Posterior vena cava (tissue), 2 donors: ENCODE measurements around the gene METRN. TPM values are rescaled to one million over a fixed set of nuclear protein-coding genes. Genes with fewer than 3 reads are reported as not detected.
A peak's percentile ranks its signal among the peaks of the same experiment; 100 is the strongest.
"Not testable (repeated sequence)": the region's sequence is repeated elsewhere in the genome, so short reads cannot be mapped to it uniquely, and the experiment has no call there.

Source experiments
- DNase-seq: peaks from one replicate; pipeline ENCODE4 v3.0.0-alpha.2; 2020; ENCODE audit warnings: low spot score
- intact Hi-C, 2 donors: fragments of 100-400 bp; cut with DNase I; formaldehyde crosslinking; loops; one replicate each; pipeline versions ENCODE4 v1.14.1 to v1.14.2; 2022 to 2023
- total RNA-seq, 2 donors: library from RNA; stranded (reverse); fragmentation: NEBNext Ultra II Directional; extraction: Animal tissue kit (Norgen Biotek cat#: 25700); gene quantifications; one replicate each; pipeline ENCODE4 v1.2.1, GENCODE V29; 2021
- donor health status: DM: yes; HTN: yes; CAD: no.
- donor health status: DM: yes; HTN: yes; CAD: no.

The METRN gene
- total RNA-seq, 2 donors from 2014 or later: 21.6 to 24.9 TPM

- no peak for DNase-seq
Observed at GRCh38 chr16:729768-730665, 15.1 kb downstream of the METRN start.

DNA sequence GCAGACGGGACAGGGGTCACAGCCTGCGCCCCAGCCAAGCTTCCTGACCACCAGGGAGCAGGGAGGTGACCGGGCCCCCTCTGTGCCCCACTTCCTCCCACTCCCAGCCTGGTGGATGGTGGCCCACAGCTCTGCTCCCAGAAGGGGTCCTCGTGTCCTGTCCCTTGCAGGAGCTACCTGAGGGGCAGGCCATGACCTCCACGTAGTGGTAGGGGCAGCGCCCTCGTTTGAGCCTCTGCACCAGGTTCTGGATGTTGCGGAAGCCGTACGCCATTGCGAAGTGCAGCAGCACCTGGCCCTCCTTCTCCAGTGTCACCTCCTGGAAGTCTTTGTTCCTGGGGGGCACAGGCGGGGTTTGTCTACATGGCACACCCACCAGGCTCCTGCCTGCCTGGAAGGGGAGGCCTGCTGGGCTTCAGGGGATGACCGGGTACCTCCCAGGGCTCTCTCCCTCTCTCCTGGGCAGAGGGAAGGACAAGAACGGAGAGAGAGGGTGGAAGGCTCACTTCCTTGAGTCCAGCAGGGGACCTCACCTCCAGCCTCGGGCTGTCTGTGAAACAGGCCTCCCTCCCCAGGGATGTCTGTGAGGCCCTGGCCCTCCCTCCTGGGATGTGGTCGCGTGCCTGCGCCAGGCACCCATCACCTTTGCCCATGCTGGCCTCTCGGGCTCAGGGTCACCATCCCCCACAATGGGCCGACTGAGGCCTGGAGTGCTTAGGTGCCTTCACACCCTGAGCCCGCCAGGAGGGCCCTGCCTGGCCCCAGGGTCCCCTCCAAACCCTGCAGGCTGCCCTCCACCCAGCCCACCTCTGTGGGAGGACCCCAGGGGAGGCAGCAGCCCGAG is 16.0 kb downstream of the METRN start:
- no peak for DNase-seq
- intact Hi-C loops: no loop called here

More at GRCh38 chr16:729768-730665, 15.1 kb downstream of the METRN start:
- intact Hi-C loops: no loop called here

DNA sequence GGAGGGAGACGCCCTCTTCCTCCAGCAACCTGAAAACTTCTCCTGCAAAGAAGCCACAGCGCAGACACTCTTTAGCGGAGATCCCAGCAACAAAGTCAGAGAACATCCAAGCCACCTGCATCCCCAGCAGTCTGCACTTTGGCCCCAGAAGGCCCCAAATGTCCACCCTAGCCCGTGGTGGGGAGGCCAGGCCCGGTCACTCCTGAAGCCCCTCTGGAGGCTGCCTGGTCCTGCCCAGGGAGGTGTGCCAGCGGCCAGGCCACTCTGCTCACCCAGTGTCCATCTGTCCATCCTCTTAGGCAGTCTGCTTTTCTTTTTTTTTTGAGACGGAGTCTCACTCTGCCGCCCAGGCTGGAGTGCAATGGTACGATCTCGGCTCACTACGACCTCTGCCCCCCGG is 17.4 kb downstream of the METRN start:
- DNase-seq: no peak
- intact Hi-C loops: no loop called here

DNA sequence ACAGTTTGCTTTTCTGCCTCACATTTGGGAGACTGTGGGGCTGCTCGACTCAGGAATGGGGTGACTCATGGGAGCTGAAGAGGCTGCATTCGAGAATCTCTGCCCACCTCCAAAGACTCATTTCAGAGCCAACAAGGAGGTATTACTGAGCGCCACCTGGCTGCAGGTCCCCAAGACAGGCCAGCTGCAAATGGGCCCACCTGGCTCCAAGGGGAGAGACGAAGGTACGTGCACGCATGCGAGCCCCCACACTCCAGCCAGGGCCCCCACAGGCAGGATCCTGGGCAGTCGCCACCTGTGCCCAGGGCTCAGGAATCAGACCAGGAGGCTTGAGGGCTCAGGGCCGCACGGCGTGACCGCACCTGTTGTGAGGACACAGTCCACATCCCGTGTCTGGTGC is 18.0 kb downstream of the METRN start:
- DNase-seq: no peak
- intact Hi-C loops: no loop called here

- intact Hi-C loops: no loop called here
- DNase-seq: no peak
Observed at GRCh38 chr16:733382-734207, 18.7 kb downstream of the METRN start.

- intact Hi-C loops: no loop called here
- DNase-seq: no peak
Observed at GRCh38 chr16:734208-734980, 19.5 kb downstream of the METRN start.

DNA sequence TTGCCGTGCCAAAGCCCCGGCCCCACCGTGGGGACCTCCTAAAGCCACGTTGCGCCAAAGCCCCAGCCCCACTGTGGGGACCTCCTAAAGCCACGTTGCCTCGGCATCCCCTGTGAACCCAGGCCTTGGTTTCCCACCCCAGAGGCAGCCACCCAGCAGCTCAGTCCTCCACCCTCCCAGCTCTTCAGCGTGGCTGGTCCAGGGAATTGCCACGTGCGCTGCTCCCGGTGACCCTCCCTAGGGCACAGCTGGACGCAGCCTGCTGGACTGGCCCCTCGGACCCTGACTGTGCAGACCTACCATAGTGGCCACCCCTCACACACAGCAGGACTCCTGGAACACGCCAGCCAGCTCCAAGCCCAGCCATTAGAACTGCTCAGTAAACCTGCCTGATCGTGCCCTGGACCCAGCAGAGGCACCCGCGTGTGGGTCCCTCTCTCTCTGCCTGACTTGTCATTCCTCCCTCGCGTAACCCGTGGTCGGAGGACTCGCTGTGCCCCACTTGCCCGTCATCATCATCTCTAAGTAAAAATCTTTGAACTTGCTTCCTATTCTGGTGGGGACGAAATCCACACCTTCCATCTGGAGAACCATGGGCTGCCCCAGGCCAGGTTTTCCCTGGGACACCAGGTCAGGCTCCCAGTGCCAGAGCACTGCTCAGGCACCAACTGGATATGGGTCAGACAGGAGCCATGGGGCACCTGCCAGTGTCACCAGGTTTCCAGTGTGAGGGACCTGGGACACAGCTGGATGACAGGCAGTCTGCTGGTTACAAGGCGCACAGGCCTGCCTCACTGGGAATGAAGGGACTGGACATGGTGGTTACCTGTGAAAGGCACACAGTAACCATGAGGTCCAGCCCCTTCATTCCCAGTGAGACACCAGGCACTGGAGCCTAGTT is 20.3 kb downstream of the METRN start:
- intact Hi-C loops: no loop called here

DNA sequence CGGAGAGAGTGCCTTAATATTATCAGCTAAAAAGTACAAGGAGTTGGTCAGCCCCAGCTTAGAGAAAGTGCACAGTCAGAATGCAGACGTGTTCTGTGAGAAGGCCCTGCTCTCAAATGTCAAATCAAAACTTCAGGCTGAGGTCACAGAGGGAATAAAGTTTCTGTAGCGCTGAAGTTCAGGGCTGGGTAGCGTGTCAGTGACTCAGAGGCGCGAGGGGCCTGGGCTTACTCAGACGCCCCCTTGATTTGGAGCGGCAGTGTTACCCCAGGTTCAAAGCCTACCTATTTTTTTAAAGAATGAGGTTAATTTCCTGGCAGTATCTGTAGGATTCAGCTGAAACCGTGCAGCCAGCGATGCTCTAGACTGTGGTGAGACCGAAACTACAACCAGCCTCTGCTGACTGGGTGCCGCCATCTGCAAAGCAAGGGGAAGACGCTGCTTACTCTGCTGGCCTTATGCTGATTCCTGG is 21.1 kb downstream of the METRN start:
- intact Hi-C loops: no loop called here
- no peak for DNase-seq

More for the DNA sequence above, 20.3 kb downstream of the METRN start:
- DNase-seq: no peak

GRCh38 chr16:736936-737481 is 22.1 kb downstream of the METRN start:
- no peak for DNase-seq
- intact Hi-C loops: no loop called here

GRCh38 chr16:739560-740458 is 24.9 kb downstream of the METRN start:
- intact Hi-C loops: no loop called here
- no peak for DNase-seq

- DNase-seq: no peak
- intact Hi-C loops: no loop called here
Observed at GRCh38 chr16:740459-740763, 25.5 kb downstream of the METRN start.

- DNase-seq: peak; percentile 97
- intact Hi-C loops: no loop called here
Observed at GRCh38 chr16:740764-741505, 26.0 kb downstream of the METRN start, which contains the start of gene CIAO3. CIAO3 (minus strand) TSS chr16:740997; CDS start chr16:740985, 12 bp downstream.

GRCh38 chr16:741986-742629 is 27.2 kb downstream of the METRN start:
- intact Hi-C loops: no loop called here

GRCh38 chr16:742894-743293 is 28.0 kb downstream of the METRN start:
- intact Hi-C loops: not testable (repeated sequence)

More at GRCh38 chr16:741986-742629, 27.2 kb downstream of the METRN start:
- no peak for DNase-seq

GRCh38 chr16:743794-744500 is 29.0 kb downstream of the METRN start:
- intact Hi-C loops: no loop called here
- DNase-seq: no peak

More at GRCh38 chr16:742894-743293, 28.0 kb downstream of the METRN start:
- DNase-seq: not testable (repeated sequence)
